ENCODE data around the gene EXD2.

DNA sequence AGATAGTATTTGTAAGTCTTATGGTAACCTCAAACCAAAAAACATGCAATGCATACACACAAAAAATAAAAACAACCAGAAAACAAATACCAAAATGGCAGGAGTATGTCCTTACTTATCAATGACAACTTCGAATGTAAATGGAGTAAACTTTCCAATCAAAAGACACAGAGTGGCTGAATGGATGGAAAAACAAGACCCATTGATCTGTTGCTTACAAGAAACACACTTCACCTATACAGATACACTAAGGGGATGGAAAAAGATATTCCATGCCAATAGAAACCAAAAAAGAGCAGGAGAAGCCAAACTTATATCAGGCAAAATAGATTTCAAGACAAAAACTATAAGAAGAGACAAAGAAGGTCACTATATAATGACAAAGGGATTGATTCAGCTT is 29.7 kb upstream of the EXD2 start:
- no peak for TF ChIP-seq EZH2phosphoT487 (IDR thresholded peaks at IDR 0.05; ENCODE audit: insufficient read depth, low read depth)
- no peak for TF ChIP-seq EZH2 (IDR thresholded peaks at IDR 0.05; ENCODE audit: insufficient read depth, poor library complexity, severe bottlenecking)

Data from GM23248 (cell line).